Astrocyte (in vitro differentiated cells and primary cell): Measurements from ENCODE around the gene TEX13C. TPM values are rescaled to one million over a fixed set of nuclear protein-coding genes. Genes with fewer than 3 reads are reported as not detected.

Experiments used
- DNase-seq: peaks from one replicate; pipeline ENCODE4 v3.0.0-alpha.2; 2010; ENCODE audit warnings: low read depth
- FAIRE-seq: peaks from 2 replicates; lab custom pipeline; 2011; peaks lifted over from hg19 to GRCh38; lab: Jason Lieb, UNC
- H2AFZ ChIP-seq: 2 replicates; pipeline ENCODE4 v1.6.0; 2012; ENCODE audit warnings: low read depth, low read length, inconsistent platforms
- H3K27ac ChIP-seq: 2 replicates; pipeline ENCODE4 v1.5.1; 2011; ENCODE audit warnings: low read depth, low read length, inconsistent platforms
- H3K27me3 ChIP-seq: 2 replicates; pipeline ENCODE4 v1.6.0; 2011; ENCODE audit warnings: low read length, inconsistent platforms; ENCODE audit not compliant: insufficient read depth
- H3K36me3 ChIP-seq: 2 replicates; pipeline ENCODE4 v1.5.1; 2011; ENCODE audit warnings: low read length, inconsistent platforms; ENCODE audit not compliant: insufficient read depth
- H3K4me1 ChIP-seq: 2 replicates; pipeline ENCODE4 v1.5.1; 2011; ENCODE audit warnings: low read length, inconsistent platforms; ENCODE audit not compliant: insufficient read depth
- H3K4me2 ChIP-seq: 2 replicates; pipeline ENCODE4 v1.6.0; 2012; ENCODE audit warnings: low read length, inconsistent platforms
- H3K4me3 ChIP-seq: 2 replicates; pipeline ENCODE4 v1.5.1; 2011; ENCODE audit warnings: low read depth, mild to moderate bottlenecking, low read length, inconsistent platforms; ENCODE audit not compliant: insufficient read depth
- H3K79me2 ChIP-seq: 2 replicates; pipeline ENCODE4 v1.6.0; 2012; ENCODE audit warnings: mild to moderate bottlenecking, low read length, inconsistent platforms; ENCODE audit not compliant: insufficient read depth
- H3K9ac ChIP-seq: 2 replicates; pipeline ENCODE4 v1.6.0; 2012; ENCODE audit warnings: mild to moderate bottlenecking, low read length, inconsistent platforms
- H3K9me3 ChIP-seq: 2 replicates; pipeline ENCODE4 v1.5.1; 2012; ENCODE audit warnings: low read depth, mild to moderate bottlenecking, low read length, inconsistent platforms; ENCODE audit not compliant: insufficient read depth
- H4K20me1 ChIP-seq: 2 replicates; pipeline ENCODE4 v1.6.0; 2012; ENCODE audit warnings: low read length, inconsistent platforms; ENCODE audit not compliant: insufficient read depth
- H3K27ac Mint-ChIP-seq: one replicate; pipeline ENCODE4 v1.8.0; 2021; ENCODE audit warnings: mild to moderate bottlenecking, mixed read lengths; ENCODE audit not compliant: unreplicated experiment
- H3K27me3 Mint-ChIP-seq: one replicate; pipeline ENCODE4 v1.8.0; 2021; ENCODE audit warnings: low read depth, mixed read lengths; ENCODE audit not compliant: unreplicated experiment
- H3K36me3 Mint-ChIP-seq: one replicate; pipeline ENCODE4 v1.8.0; 2021; ENCODE audit warnings: low read depth, mixed read lengths; ENCODE audit not compliant: unreplicated experiment
- H3K4me1 Mint-ChIP-seq: one replicate; pipeline ENCODE4 v1.8.0; 2021; ENCODE audit warnings: low read depth, mixed read lengths; ENCODE audit not compliant: unreplicated experiment
- H3K4me3 Mint-ChIP-seq: one replicate; pipeline ENCODE4 v1.8.0; 2021; ENCODE audit warnings: mild to moderate bottlenecking, moderate library complexity, mixed read lengths; ENCODE audit not compliant: unreplicated experiment
- H3K9me3 Mint-ChIP-seq: one replicate; pipeline ENCODE4 v1.8.0; 2021; ENCODE audit warnings: mild to moderate bottlenecking, mixed read lengths; ENCODE audit not compliant: unreplicated experiment
- CTCF ChIP-seq: IDR thresholded peaks from 2 replicates; pipeline ENCODE4 v1.5.1; 2011; ENCODE audit warnings: low read depth, mild to moderate bottlenecking, inconsistent platforms, low read length, moderate library complexity; ENCODE audit not compliant: insufficient read depth
- EZH2 ChIP-seq: IDR thresholded peaks from 2 replicates; pipeline ENCODE4 v1.6.1; 2012; ENCODE audit warnings: mild to moderate bottlenecking, low read length, inconsistent platforms; ENCODE audit not compliant: insufficient read depth
- total RNA-seq: library from RNA; stranded (reverse); gene quantifications from 2 replicates; pipeline ENCODE4 v1.2.1, GENCODE V29; 2021

The TEX13C gene
- total RNA-seq, 1 donor from 2014 or later, result not detected

GRCh38 chrX:125333583-125333982 is 13.9 kb downstream of the TEX13C start:
- Histone ChIP-seq H2AFZ (no peak overlapping the region), H3K36me3 (no peaks in the 10 kb centered on the region), H3K9ac (no peak overlapping the region), H3K79me2 (no peaks in the 10 kb centered on the region), H3K4me2 (no peak overlapping the region), H3K9me3 (no peaks in the 10 kb centered on the region), H4K20me1 (no peaks in the 10 kb centered on the region), H3K27me3 (no peaks in the 10 kb centered on the region), H3K4me1 (no peaks in the 10 kb centered on the region), H3K27ac (no peak overlapping the region), H3K4me3 (no peak overlapping the region)
- no peaks in the 10 kb centered on the region for H3K9me3 Mint-ChIP-seq
- H3K27me3 Mint-ChIP-seq, result no peaks in the 10 kb centered on the region
- no peaks in the 10 kb centered on the region for H3K36me3 Mint-ChIP-seq
- FAIRE-seq (no peak), DNase-seq (no peak)
- no peaks in the 10 kb centered on the region for H3K4me1 Mint-ChIP-seq
- TF ChIP-seq CTCF (no peak), EZH2 (no peak)
- no peak overlapping the region for H3K4me3 Mint-ChIP-seq
- H3K27ac Mint-ChIP-seq, result no peak overlapping the region

DNA sequence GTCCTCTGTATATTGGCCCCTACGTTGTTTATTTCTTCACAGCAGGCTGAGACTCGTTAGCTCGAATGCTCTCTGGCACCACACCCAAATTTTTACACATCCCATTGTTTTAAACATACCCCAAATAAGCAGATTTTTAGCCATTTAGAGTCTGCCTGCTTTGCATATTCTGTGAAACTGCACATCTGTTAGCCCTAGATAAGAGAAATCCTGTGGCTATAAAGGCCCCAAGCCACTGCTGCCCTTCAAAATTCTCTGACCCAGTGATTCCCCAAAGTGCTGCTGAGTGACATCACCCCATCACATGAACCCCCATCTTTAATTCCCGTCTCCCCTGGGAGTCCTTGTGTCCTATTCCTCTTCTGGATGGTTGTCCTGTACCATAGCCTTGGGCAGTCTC is 20.8 kb downstream of the TEX13C start:
- Histone ChIP-seq H3K79me2 (no peaks in the 10 kb centered on the region), H3K9me3 (no peaks in the 10 kb centered on the region), H2AFZ (no peak overlapping the region), H3K27ac (no peak overlapping the region), H3K27me3 (no peaks in the 10 kb centered on the region), H3K4me2 (no peak overlapping the region), H4K20me1 (no peaks in the 10 kb centered on the region), H3K4me1 (no peaks in the 10 kb centered on the region), H3K9ac (no peak overlapping the region), H3K36me3 (no peaks in the 10 kb centered on the region), H3K4me3 (no peak overlapping the region)
- no peaks in the 10 kb centered on the region for H3K9me3 Mint-ChIP-seq
- no peak overlapping the region for H3K27ac Mint-ChIP-seq
- H3K4me1 Mint-ChIP-seq, result no peaks in the 10 kb centered on the region
- H3K36me3 Mint-ChIP-seq, result no peaks in the 10 kb centered on the region
- H3K27me3 Mint-ChIP-seq, result no peaks in the 10 kb centered on the region
- DNase-seq, result no peak
- TF ChIP-seq CTCF, result no peak
- no peak for TF ChIP-seq EZH2
- no peak for FAIRE-seq
- no peak overlapping the region for H3K4me3 Mint-ChIP-seq

DNA sequence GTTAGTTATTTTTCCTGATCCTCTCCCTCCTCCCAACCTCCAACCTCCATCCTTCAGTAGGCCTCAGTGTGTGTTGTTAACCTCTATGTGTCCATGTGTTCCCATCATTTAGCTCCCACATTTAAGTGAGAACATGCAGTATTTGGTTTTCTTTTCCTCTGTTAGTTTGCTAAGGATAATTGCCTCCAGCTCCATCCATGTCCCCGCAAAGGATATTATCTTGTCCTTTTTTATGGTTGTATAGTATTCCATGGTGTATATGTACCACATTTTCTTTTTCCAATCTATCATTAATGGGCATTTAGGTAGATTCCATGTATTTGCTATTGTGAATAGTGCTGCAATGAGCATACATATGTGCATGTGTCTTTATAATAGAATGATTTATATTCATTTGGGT is 54.5 kb downstream of the TEX13C start:
- no peaks in the 10 kb centered on the region for H3K4me1 ChIP-seq
- peak; percentile 17 for FAIRE-seq
- no peak overlapping the region for H3K27ac Mint-ChIP-seq
- H3K36me3 Mint-ChIP-seq, result no peaks in the 10 kb centered on the region
- no peak for DNase-seq
- no peak for TF ChIP-seq EZH2
- TF ChIP-seq CTCF, result no peak
- no peak overlapping the region for H3K4me2 ChIP-seq
- no peaks in the 10 kb centered on the region for H3K27me3 ChIP-seq
- H3K9me3 ChIP-seq, result no peaks in the 10 kb centered on the region
- H3K27me3 Mint-ChIP-seq, result no peaks in the 10 kb centered on the region
- no peaks in the 10 kb centered on the region for H3K9me3 Mint-ChIP-seq
- no peak overlapping the region for H3K9ac ChIP-seq
- no peak overlapping the region for H3K4me3 ChIP-seq
- no peak overlapping the region for H3K4me3 Mint-ChIP-seq
- H4K20me1 ChIP-seq, result no peaks in the 10 kb centered on the region
- no peaks in the 10 kb centered on the region for H3K36me3 ChIP-seq
- H3K79me2 ChIP-seq, result no peaks in the 10 kb centered on the region
- H3K27ac ChIP-seq, result no peak overlapping the region
- no peak overlapping the region for H2AFZ ChIP-seq
- no peaks in the 10 kb centered on the region for H3K4me1 Mint-ChIP-seq
